GM12878 (cell line): Measurements from ENCODE around the gene POLA1. TPM values are rescaled to one million over a fixed set of nuclear protein-coding genes. Genes with fewer than 3 reads are reported as not detected.

Experiments used
- ATAC-seq: fragments of 200-7000 bp; cut with Tn5 transposase; 3 replicates; pipeline ENCODE4 v1.9.1; 2020; ENCODE audit warnings: mild to moderate bottlenecking, moderate library complexity
- BruUV-seq: library from RNA; stranded (reverse); fragments of 400-500 nt; replicated peaks from 2 replicates; lab custom pipeline; 2021; lab: Mats Ljungman, UMichigan
- CTCF ChIA-PET: fragments of 300-600 bp; sonication (Branson Sonifier 250); formaldehyde crosslinking; extraction: SDS; loops from one replicate; lab custom pipeline; 2021; ENCODE audit warnings: inconsistent platforms; lab: Yijun Ruan, JAX
- POLR2A ChIA-PET: fragments of 350-600 bp; formaldehyde crosslinking; extraction: SDS; loops from one replicate; lab custom pipeline; 2021; ENCODE audit warnings: inconsistent platforms; lab: Charles Lee
- RAD21 ChIA-PET: fragments of 300-600 bp; sonication (Branson Sonifier 250); formaldehyde crosslinking; loops from one replicate; lab custom pipeline; 2023; ENCODE audit warnings: antibody characterized with exemption; ENCODE audit not compliant: unreplicated experiment; lab: Charles Lee
- SMC1A ChIA-PET: fragments of 300-600 bp; sonication (Branson Sonifier 250); formaldehyde crosslinking; loops from one replicate; lab custom pipeline; 2023; ENCODE audit not compliant: unreplicated experiment, uncharacterized antibody; lab: Charles Lee
- DNase-seq: peaks from one replicate; pipeline ENCODE4 v3.0.0-alpha.2; 2011; ENCODE audit warnings: low read depth, low spot score
- FAIRE-seq: peaks from 3 replicates; lab custom pipeline; 2011; peaks lifted over from hg19 to GRCh38; lab: Jason Lieb, UNC
- H2AFZ ChIP-seq: 2 replicates; pipeline ENCODE4 v1.6.0; 2011; ENCODE audit warnings: low read depth, low read length, control low read depth; ENCODE audit not compliant: control insufficient read depth
- H3K27ac ChIP-seq: 2 replicates; pipeline ENCODE4 v1.5.1; 2011; ENCODE audit warnings: control low read depth; ENCODE audit not compliant: control insufficient read depth, insufficient read depth
- H3K27me3 ChIP-seq, 2 experiments: replicated peaks in 1 of 2; 2 replicates each; pipeline versions ENCODE4 v1.6.0 to v1.6.1; 2011; ENCODE audit warnings: low read length in 1 of 2; ENCODE audit not compliant: control insufficient read depth in 2 of 2, insufficient read depth in 2 of 2
- H3K36me3 ChIP-seq, 2 experiments: 2 replicates each; pipeline ENCODE4 v1.5.1; 2011; ENCODE audit warnings: low read length in 1 of 2; ENCODE audit not compliant: control insufficient read depth in 2 of 2, insufficient read depth in 2 of 2
- H3K4me1 ChIP-seq: 2 replicates; pipeline ENCODE4 v1.6.1; 2011; ENCODE audit warnings: mild to moderate bottlenecking, low read length, moderate library complexity, mixed read lengths; ENCODE audit not compliant: control insufficient read depth, insufficient read depth
- H3K4me2 ChIP-seq: 2 replicates; pipeline ENCODE4 v1.6.0; 2011; ENCODE audit warnings: control low read depth; ENCODE audit not compliant: control insufficient read depth, insufficient read depth
- H3K4me3 ChIP-seq: fragments of 200-600 bp; sonication (generic); 2 replicates; pipeline ENCODE4 v1.5.1; 2016
- H3K79me2 ChIP-seq: 2 replicates; pipeline ENCODE4 v1.6.0; 2011; ENCODE audit warnings: low read length; ENCODE audit not compliant: control insufficient read depth, insufficient read depth
- H3K9ac ChIP-seq: 2 replicates; pipeline ENCODE4 v1.8.0; 2011; ENCODE audit warnings: low read length, control low read depth, mixed read lengths; ENCODE audit not compliant: control insufficient read depth, insufficient read depth
- H3K9me3 ChIP-seq: replicated peaks from 3 replicates; pipeline ENCODE4 v1.5.1; 2011; ENCODE audit warnings: mild to moderate bottlenecking, low read length; ENCODE audit not compliant: control insufficient read depth, insufficient read depth
- H4K20me1 ChIP-seq: 2 replicates; pipeline ENCODE4 v1.6.0; 2011; ENCODE audit not compliant: control insufficient read depth, insufficient read depth
- ASH2L ChIP-seq: fragments of 300-600, 200-600 bp; sonication (generic); IDR thresholded peaks from 2 replicates; pipeline ENCODE4 v1.6.1; 2017; ENCODE audit warnings: low read depth, mild to moderate bottlenecking, borderline replicate concordance
- CEBPB ChIP-seq, 2 experiments: fragments of 150-350 bp in 1 of 2; IDR thresholded peaks; 2 replicates each; pipeline ENCODE4 v1.6.1; 2012 to 2014; ENCODE audit warnings: low read depth in 2 of 2, low read length in 2 of 2, borderline replicate concordance in 1 of 2, inconsistent platforms in 1 of 2
- CHD2 ChIP-seq: IDR thresholded peaks from 2 replicates; pipeline ENCODE4 v1.6.1; 2011; ENCODE audit warnings: low read depth, low read length, improper control_type of control experiment, borderline replicate concordance
- CREB1 ChIP-seq: IDR thresholded peaks from 2 replicates; pipeline ENCODE4 v1.6.1; 2012; ENCODE audit warnings: low read depth, mild to moderate bottlenecking, inconsistent platforms
- GABPA ChIP-seq: IDR thresholded peaks from 2 replicates; pipeline ENCODE4 v1.6.1; 2014; ENCODE audit warnings: antibody characterized with exemption, low read depth, mild to moderate bottlenecking, inconsistent platforms
- JUND ChIP-seq: IDR thresholded peaks from 2 replicates; pipeline ENCODE4 v1.6.1; 2012; ENCODE audit warnings: low read depth, mild to moderate bottlenecking, low read length, improper control_type of control experiment, moderate library complexity
- KAT2A ChIP-seq: conservative IDR thresholded peaks from 2 replicates; pipeline ENCODE4 v1.6.1; 2011; ENCODE audit warnings: low read depth, low read length; ENCODE audit not compliant: control insufficient read depth
- MEF2A ChIP-seq: IDR thresholded peaks from 2 replicates; pipeline ENCODE4 v1.6.1; 2011; ENCODE audit warnings: low read depth, mild to moderate bottlenecking, low read length, moderate library complexity; ENCODE audit not compliant: insufficient read depth
- MYB ChIP-seq: fragments of 150-350 bp; IDR thresholded peaks from 2 replicates; pipeline ENCODE4 v1.6.1; 2014; ENCODE audit warnings: mild to moderate bottlenecking, low read depth, low read length, borderline replicate concordance
- PKNOX1 ChIP-seq: fragments of 450-650 bp; IDR thresholded peaks from 2 replicates; pipeline ENCODE4 v1.6.1; 2016; ENCODE audit warnings: mild to moderate bottlenecking
- RAD51 ChIP-seq: fragments of 450-650 bp; IDR thresholded peaks from 2 replicates; pipeline ENCODE4 v1.6.1; 2016; ENCODE audit warnings: moderate library complexity, mild to moderate bottlenecking, inconsistent platforms
- RELA ChIP-seq: fragments of 450-650 bp; IDR thresholded peaks from 2 replicates; pipeline ENCODE4 v1.8.0; 2014; ENCODE audit warnings: borderline replicate concordance; ENCODE audit not compliant: partially characterized antibody
- SMARCA5 ChIP-seq: fragments of 450-650 bp; IDR thresholded peaks from 2 replicates; pipeline ENCODE4 v1.6.1; 2017; ENCODE audit warnings: mild to moderate bottlenecking
- TARDBP ChIP-seq: IDR thresholded peaks from 2 replicates; pipeline ENCODE4 v1.6.1; 2016; ENCODE audit warnings: borderline replicate concordance
- TBL1XR1 ChIP-seq: IDR thresholded peaks from 2 replicates; pipeline ENCODE4 v1.6.1; 2012; ENCODE audit warnings: low read depth, low read length, improper control_type of control experiment
- ZNF622 ChIP-seq: fragments of 450-650 bp; IDR thresholded peaks from 2 replicates; pipeline ENCODE4 v1.6.1; 2017; ENCODE audit warnings: mild to moderate bottlenecking, inconsistent platforms
- ZNF687 ChIP-seq: fragments of 450-650 bp; IDR thresholded peaks from 2 replicates; pipeline ENCODE4 v1.6.1; 2017; ENCODE audit warnings: mild to moderate bottlenecking, moderate library complexity
- WGBS: methylation state at CpG from one replicate; pipeline ENCODE4 v1.1.6; 2016; ENCODE audit warnings: low lambda C conversion rate; ENCODE audit not compliant: insufficient replicate concordance, insufficient coverage; ENCODE audit errors: missing lambda C conversion rate; 5-methylcytosine and 5-hydroxymethylcytosine counted together
- in situ Hi-C: fragments of 300-500 bp; cut with MboI; formaldehyde crosslinking; loops from 9 replicates; pipeline ENCODE4 v1.14.3; 2018; ENCODE audit warnings: mixed read lengths
- intact Hi-C: fragments of 100-400 bp; cut with micrococcal nuclease; formaldehyde crosslinking; loops from one replicate; pipeline ENCODE4 v1.14.2; 2022; ENCODE audit not compliant: unreplicated experiment
- polyA plus RNA-seq, 11 experiments: library from polyadenylated mRNA; depleted of rRNA in 4 of 11; unstranded in 6 of 11; stranded (reverse) in 5 of 11; fragments of >200 nt; fragmentation: Nextera tagmentation in 4 of 11; fragmentation: Illumina TruSeq in 1 of 11; extraction: Ambion mirVana in 4 of 11; extraction: Trizol in 1 of 11; gene quantifications; 1 replicate in 1 of 11; 2 replicates in 10 of 11; pipeline versions ENCODE4 v1.2.1 to v1.2.3, GENCODE V29; 2011 to 2016; ENCODE audit warnings: inconsistent platforms in 2 of 11, missing spikeins in 2 of 11, low read depth in 1 of 11
- total RNA-seq, 4 experiments: library from RNA; depleted of rRNA in 3 of 4; stranded (reverse); fragments of >200 nt in 3 of 4; fragmentation: Illumina TruSeq in 1 of 4; extraction: Trizol in 1 of 4; gene quantifications; 2 replicates each; pipeline versions ENCODE4 v1.2.1 to v1.2.3, GENCODE V29; 2013 to 2021

The POLA1 gene
- total and polyA plus RNA-seq, 10 of the 15 experiments (the other 5 are each of a cell fraction or from before 2014, with no cell fraction given), result 6.5 to 34.7 (median 24.8) TPM

- no peak for TF ChIP-seq GABPA
- no peak for TF ChIP-seq MEF2A
- TF ChIP-seq ZNF622, result no peak
- no peak for TF ChIP-seq MYB
- TF ChIP-seq TARDBP, result no peak
Measured at GRCh38 chrX:24842486-24842885, 148.8 kb downstream of the POLA1 start (continued).

GRCh38 chrX:24846550-24847150 lies 152.9 kb downstream of the POLA1 start:
- no TSS peak for BruUV-seq
- H3K79me2 ChIP-seq, result no peaks in the 10 kb centered on the region
- H2AFZ ChIP-seq, result no peak overlapping the region
- H3K27ac ChIP-seq, result no peak overlapping the region
- TF ChIP-seq CEBPB (IDR thresholded peaks at IDR 0.05; ENCODE audit: borderline replicate concordance in 1 of 2, low read depth in 2 of 2, low read length in 2 of 2) (no peak), CREB1 (no peak), CHD2 (no peak), ASH2L (no peak), TBL1XR1 (no peak), KAT2A (no peak), PKNOX1 (no peak), RAD51 (no peak), JUND (no peak), RELA (no peak), ZNF687 (no peak), SMARCA5 (no peak)
- no peak overlapping the region for H3K4me2 ChIP-seq
- no peak for ATAC-seq
- intact Hi-C loops (no loop called here), in situ Hi-C loops (no loop called here)
- ChIA-PET SMC1A (no interaction called here), POLR2A (no interaction called here), RAD21 (no interaction called here), CTCF (interaction anchor here (1.0 to 7.5 kb wide), 3 partner anchors 8 to 297 kb away, joined by 3 to 58 read pairs (median 3); no protein-coding TSS in a partner anchor)
- WGBS, result 55% methylated on average over 3 of the region's 3 CpGs
- H4K20me1 ChIP-seq, result no peaks in the 10 kb centered on the region
- H3K27me3 ChIP-seq, result no peaks in the 10 kb centered on the region
- no peak overlapping the region for H3K4me3 ChIP-seq
- no peaks in the 10 kb centered on the region for H3K4me1 ChIP-seq
- FAIRE-seq, result no peak
- DNase-seq, result no peak
- H3K9ac ChIP-seq, result no peak overlapping the region
- no peaks in the 10 kb centered on the region for H3K36me3 ChIP-seq
- H3K9me3 ChIP-seq, result no peaks in the 10 kb centered on the region
